ENCODE results near the gene PCDHGA10.
"Not testable (repeated sequence)": the region's sequence is repeated elsewhere in the genome, so short reads cannot be mapped to it uniquely, and the experiment has no call there.

- TF ChIP-seq TEAD4 (IDR thresholded peaks at IDR 0.05; ENCODE audit: low read length); TEAD4 (CRISPR knock-in tag; IDR thresholded peaks at IDR 0.05; ENCODE audit: borderline replicate concordance); RCOR1 (IDR thresholded peaks at IDR 0.05; ENCODE audit: borderline replicate concordance in 1 of 2, low read depth in 2 of 2, low read length in 2 of 2); CTCF (IDR thresholded peaks at IDR 0.05 in 2 of 3, conservative IDR thresholded peaks at IDR 0.05 in 1 of 3; ENCODE audit: insufficient read depth in 2 of 3, low read depth in 1 of 3, low read length in 3 of 3); ZNF274 (IDR thresholded peaks at IDR 0.05; ENCODE audit: borderline replicate concordance, low read depth, low read length); PHTF2 (CRISPR knock-in tag; IDR thresholded peaks at IDR 0.05); EGR1 (conservative IDR thresholded peaks at IDR 0.05); ZNF740 (CRISPR knock-in tag; IDR thresholded peaks at IDR 0.05); ZNF740 (tag; IDR thresholded peaks at IDR 0.05); ZNF561 (CRISPR knock-in tag; conservative IDR thresholded peaks at IDR 0.05); ZBTB49 (CRISPR knock-in tag; IDR thresholded peaks at IDR 0.05; ENCODE audit: borderline replicate concordance); ZNF133 (CRISPR knock-in tag; IDR thresholded peaks at IDR 0.05): not testable (repeated sequence)
Measured at GRCh38 chr5:141414548-141415274, 1.9 kb downstream of the PCDHGA10 start.
